ENCODE data around the gene FAM110A. TPM values are rescaled to one million over a fixed set of nuclear protein-coding genes. Genes with fewer than 3 reads are reported as not detected.

The FAM110A gene
- total RNA-seq, 4 donors from 2014 or later: 15.3 to 46.6 (median 27.1) TPM

- H3K27me3 ChIP-seq: peaks cover 0 to 40% (median 0%) of the 10 kb centered on the region in 4 donors
- H3K4me3 ChIP-seq: no peak overlapping the region
- 35 to 62% methylated on average over 5 to 16 of the region's 41 CpGs for WGBS, 2 donors
- no peak overlapping the region for H3K27ac ChIP-seq
- intact Hi-C loops (cut with DNase I): loop anchor here (10.0 kb wide), 1 partner anchor 60 kb away; no protein-coding TSS in a partner anchor
- H3K9me3 ChIP-seq: no peaks in the 10 kb centered on the region
- H3K4me1 ChIP-seq: peaks cover 0 to 16% (median 5%) of the 10 kb centered on the region in 3 donors
- DNase-seq: no peak
- TF ChIP-seq, protein P1, sequence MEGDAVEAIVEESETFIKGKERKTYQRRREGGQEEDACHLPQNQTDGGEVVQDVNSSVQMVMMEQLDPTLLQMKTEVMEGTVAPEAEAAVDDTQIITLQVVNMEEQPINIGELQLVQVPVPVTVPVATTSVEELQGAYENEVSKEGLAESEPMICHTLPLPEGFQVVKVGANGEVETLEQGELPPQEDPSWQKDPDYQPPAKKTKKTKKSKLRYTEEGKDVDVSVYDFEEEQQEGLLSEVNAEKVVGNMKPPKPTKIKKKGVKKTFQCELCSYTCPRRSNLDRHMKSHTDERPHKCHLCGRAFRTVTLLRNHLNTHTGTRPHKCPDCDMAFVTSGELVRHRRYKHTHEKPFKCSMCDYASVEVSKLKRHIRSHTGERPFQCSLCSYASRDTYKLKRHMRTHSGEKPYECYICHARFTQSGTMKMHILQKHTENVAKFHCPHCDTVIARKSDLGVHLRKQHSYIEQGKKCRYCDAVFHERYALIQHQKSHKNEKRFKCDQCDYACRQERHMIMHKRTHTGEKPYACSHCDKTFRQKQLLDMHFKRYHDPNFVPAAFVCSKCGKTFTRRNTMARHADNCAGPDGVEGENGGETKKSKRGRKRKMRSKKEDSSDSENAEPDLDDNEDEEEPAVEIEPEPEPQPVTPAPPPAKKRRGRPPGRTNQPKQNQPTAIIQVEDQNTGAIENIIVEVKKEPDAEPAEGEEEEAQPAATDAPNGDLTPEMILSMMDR (IDR thresholded peaks at IDR 0.05): peak in 2 of 6 experiments; percentile 6 to 17
- TF ChIP-seq POLR2A (IDR thresholded peaks at IDR 0.05): no peak
- H3K36me3 ChIP-seq: no peaks in the 10 kb centered on the region
Measured at GRCh38 chr20:884983-885952, 51.8 kb downstream of the FAM110A start.

DNA sequence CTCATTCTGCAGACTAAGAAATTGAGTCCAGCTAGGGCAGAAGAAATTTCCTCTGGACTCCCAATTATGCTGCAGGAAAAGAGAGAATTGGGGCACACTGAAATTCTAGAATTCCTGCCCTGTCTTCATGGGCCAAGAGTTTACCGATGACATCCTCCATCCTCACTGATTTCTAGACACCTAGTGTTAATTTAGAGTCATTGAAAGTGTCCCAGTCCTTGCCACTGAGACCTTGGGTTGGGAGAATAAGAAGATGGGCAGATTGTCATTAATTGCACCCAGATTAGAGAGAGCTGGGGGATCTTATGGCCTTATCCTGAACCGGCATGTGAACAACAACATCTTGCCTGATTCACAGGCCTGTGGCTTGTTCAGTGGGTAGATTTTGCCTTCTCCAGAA, 53.6 kb downstream of the FAM110A start:
- Histone ChIP-seq H3K4me1 (peaks cover 0 to 29% (median 5%) of the 10 kb centered on the region in 3 donors), H3K27ac (no peak overlapping the region), H3K36me3 (no peaks in the 10 kb centered on the region), H3K9me3 (no peaks in the 10 kb centered on the region), H3K4me3 (no peak overlapping the region), H3K27me3 (peaks cover 0 to 40% (median 0%) of the 10 kb centered on the region in 4 donors)
- no peak for DNase-seq
- 83 to 86% methylated on average over 2 of the region's 2 CpGs for whole genome bisulfite sequencing, 2 donors
- no peak for TF ChIP-seq POLR2A (IDR thresholded peaks at IDR 0.05)
- TF ChIP-seq, protein P1 (IDR thresholded peaks at IDR 0.05): no peak
- intact Hi-C loops (cut with DNase I): loop anchor here (10.0 kb wide), 1 partner anchor 58 kb away; no protein-coding TSS in a partner anchor

DNA sequence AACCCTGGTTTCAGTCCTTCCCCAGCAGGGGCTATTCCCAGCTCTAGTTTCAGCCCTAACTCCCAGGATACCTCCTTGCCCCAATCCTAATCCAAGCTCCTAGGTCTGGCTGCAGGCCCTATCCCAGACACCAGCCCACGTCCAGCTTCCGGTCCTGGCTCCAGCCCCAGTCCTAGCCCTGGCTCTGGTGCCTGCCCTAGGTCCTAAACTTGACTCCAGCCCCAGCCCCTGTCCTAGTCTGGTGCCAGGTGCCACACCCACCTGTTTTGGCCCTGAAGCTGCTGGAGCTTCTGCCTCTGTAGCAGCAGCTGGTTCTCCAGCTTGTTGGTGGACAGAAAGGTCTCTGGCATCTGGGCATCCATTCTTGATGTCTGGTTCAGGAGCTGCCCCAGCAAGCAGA, 54.5 kb downstream of the FAM110A start:
- no peak for DNase-seq
- H3K9me3 ChIP-seq: no peaks in the 10 kb centered on the region
- TF ChIP-seq POLR2A (IDR thresholded peaks at IDR 0.05): no peak
- TF ChIP-seq, protein P1 (IDR thresholded peaks at IDR 0.05): no peak
- 50% methylated on average over 1 of the region's 2 CpGs; no CpG with 5 or more reads in 1 of the 2 donors for WGBS, 2 donors
- H3K36me3 ChIP-seq: no peaks in the 10 kb centered on the region
- H3K4me1 ChIP-seq: peaks cover 0 to 29% (median 5%) of the 10 kb centered on the region in 3 donors
- no peak overlapping the region for H3K4me3 ChIP-seq
- H3K27ac ChIP-seq: no peak overlapping the region
- intact Hi-C loops (cut with DNase I): loop anchor here (10.0 kb wide), 1 partner anchor 57 kb away; no protein-coding TSS in a partner anchor
- H3K27me3 ChIP-seq: peaks cover 0 to 36% (median 0%) of the 10 kb centered on the region in 4 donors

GRCh38 chr20:889106-889505, 55.6 kb downstream of the FAM110A start:
- H3K27ac ChIP-seq: no peak overlapping the region
- TF ChIP-seq, protein P1 (IDR thresholded peaks at IDR 0.05): no peak
- no peak for TF ChIP-seq POLR2A (IDR thresholded peaks at IDR 0.05)
- H3K4me1 ChIP-seq: peaks cover 0 to 29% (median 5%) of the 10 kb centered on the region in 3 donors
- H3K9me3 ChIP-seq: no peaks in the 10 kb centered on the region
- 69 to 73% methylated on average over 5 of the region's 5 CpGs for WGBS, 2 donors
- no peak overlapping the region for H3K4me3 ChIP-seq
- DNase-seq: no peak
- no peaks in the 10 kb centered on the region for H3K36me3 ChIP-seq
- H3K27me3 ChIP-seq: peaks cover 0 to 26% (median 0%) of the 10 kb centered on the region in 4 donors
- intact Hi-C loops (cut with DNase I): loop anchor here (10.0 kb wide), 1 partner anchor 56 kb away; no protein-coding TSS in a partner anchor
